H1 (cell line): ENCODE measurements around the gene TP53BP1. TPM values are rescaled to one million over a fixed set of nuclear protein-coding genes. Genes with fewer than 3 reads are reported as not detected.

ENCODE experiments used
- CTCF ChIA-PET: fragments of 300-600 bp; sonication (Branson Sonifier 250); formaldehyde crosslinking; loops from one replicate; lab custom pipeline; 2021; ENCODE audit not compliant: partially characterized antibody; lab: Charles Lee
- POLR2A ChIA-PET: fragments of 300-600 bp; sonication (Branson Sonifier 250); formaldehyde crosslinking; loops from one replicate; lab custom pipeline; 2021; ENCODE audit warnings: inconsistent platforms; ENCODE audit not compliant: partially characterized antibody; lab: Charles Lee
- DNase-seq, 2 experiments: peaks; one replicate each; pipeline versions ENCODE4 v3.0.0 to v3.0.0-alpha.2; 2010 to 2022; ENCODE audit warnings: low spot score in 2 of 2, low read depth in 1 of 2, mixed read lengths in 1 of 2
- FAIRE-seq: peaks from 2 replicates; lab custom pipeline; 2011; peaks lifted over from hg19 to GRCh38; lab: Jason Lieb, UNC
- H2AFZ ChIP-seq: 2 replicates; pipeline ENCODE4 v1.8.1; 2012; ENCODE audit warnings: low read length, inconsistent platforms
- H2AK5ac ChIP-seq: 2 replicates; pipeline ENCODE4 v1.6.1; 2013; ENCODE audit warnings: low read depth, low read length
- H2BK120ac ChIP-seq: replicated peaks from 2 replicates; pipeline ENCODE3; 2013; ENCODE audit warnings: low read depth, low read length, inconsistent platforms
- H2BK12ac ChIP-seq: 2 replicates; pipeline ENCODE4 v1.6.1; 2013; ENCODE audit warnings: low read depth, low read length
- H2BK15ac ChIP-seq: 2 replicates; pipeline ENCODE4 v1.6.1; 2013; ENCODE audit warnings: low read length
- H2BK20ac ChIP-seq: 2 replicates; pipeline ENCODE4 v1.6.1; 2013; ENCODE audit warnings: low read length
- H2BK5ac ChIP-seq: 2 replicates; pipeline ENCODE4 v1.6.1; 2013; ENCODE audit warnings: low read depth, low read length
- H3K14ac ChIP-seq: 2 replicates; pipeline ENCODE4 v1.6.1; 2013; ENCODE audit warnings: inconsistent platforms; ENCODE audit not compliant: insufficient read length
- H3K18ac ChIP-seq: 2 replicates; pipeline ENCODE4 v1.6.1; 2013; ENCODE audit warnings: low read length; ENCODE audit errors: extremely low read depth
- H3K23ac ChIP-seq: 2 replicates; pipeline ENCODE4 v1.6.1; 2013; ENCODE audit warnings: inconsistent platforms; ENCODE audit not compliant: insufficient read length
- H3K23me2 ChIP-seq: 2 replicates; pipeline ENCODE4 v1.6.1; 2013; ENCODE audit warnings: low read depth, low read length
- H3K27ac ChIP-seq: 2 replicates; pipeline ENCODE4 v1.6.1; 2011; ENCODE audit warnings: low read depth, low read length, inconsistent platforms
- H3K27me3 ChIP-seq, 4 experiments: replicated peaks in 1 of 4; 1 replicate in 1 of 4; 2 replicates in 3 of 4; pipeline versions ENCODE4 v1.6.1 to v1.8.1; 2011 to 2013; ENCODE audit warnings: low read length in 3 of 4, mild to moderate bottlenecking in 3 of 4, inconsistent platforms in 2 of 4, mixed read lengths in 2 of 4, moderate library complexity in 1 of 4; ENCODE audit not compliant: control insufficient read depth in 3 of 4, insufficient read depth in 3 of 4; ENCODE audit errors: extremely low read depth in 1 of 4
- H3K36me3 ChIP-seq, 4 experiments: 2 replicates each; pipeline versions ENCODE4 v1.6.1 to v1.8.1; 2011 to 2013; ENCODE audit warnings: mild to moderate bottlenecking in 4 of 4, low read length in 3 of 4, moderate library complexity in 2 of 4, control low read depth in 1 of 4, inconsistent platforms in 1 of 4; ENCODE audit not compliant: insufficient read depth in 4 of 4, control insufficient read depth in 2 of 4
- H3K4ac ChIP-seq: replicated peaks from 2 replicates; pipeline ENCODE3; 2013; ENCODE audit warnings: low read length, low read depth, mixed read lengths, inconsistent platforms; ENCODE audit not compliant: insufficient read length
- H3K4me1 ChIP-seq, 4 experiments: replicated peaks in 1 of 4; 1 replicate in 1 of 4; 2 replicates in 3 of 4; pipeline versions ENCODE4 v1.6.1 to v1.8.1; 2011 to 2013; ENCODE audit warnings: low read length in 3 of 4, inconsistent platforms in 2 of 4, mixed read lengths in 1 of 4; ENCODE audit not compliant: insufficient read depth in 4 of 4, control insufficient read depth in 3 of 4
- H3K4me2 ChIP-seq, 2 experiments: 2 replicates each; pipeline versions ENCODE4 v1.6.1 to v1.8.1; 2011 to 2013; ENCODE audit warnings: low read depth in 2 of 2, low read length in 2 of 2, control low read depth in 1 of 2, inconsistent platforms in 1 of 2, mild to moderate bottlenecking in 1 of 2; ENCODE audit not compliant: insufficient read depth in 1 of 2
- H3K4me3 ChIP-seq, 4 experiments: fragments of 200-600, 300-600 bp in 1 of 4; sonication (generic), shearing (Covaris generic), sonication (Bioruptor Twin) in 1 of 4; 2 replicates each; pipeline versions ENCODE4 v1.5.1 to v1.8.1; 2011 to 2016; ENCODE audit warnings: low read length in 4 of 4, low read depth in 3 of 4, control low read depth in 2 of 4, inconsistent platforms in 2 of 4, mild to moderate bottlenecking in 2 of 4, mixed read lengths in 1 of 4, moderate library complexity in 1 of 4; ENCODE audit not compliant: insufficient read depth in 2 of 4; ENCODE audit errors: extremely low read depth in 1 of 4
- H3K56ac ChIP-seq: replicated peaks from 2 replicates; pipeline ENCODE3; 2013; ENCODE audit warnings: low read depth, mild to moderate bottlenecking, mixed read lengths, low read length, inconsistent platforms; ENCODE audit not compliant: insufficient read length
- H3K79me1 ChIP-seq: 2 replicates; pipeline ENCODE4 v1.6.1; 2013; ENCODE audit warnings: low read depth, low read length, control low read depth
- H3K79me2 ChIP-seq, 2 experiments: 2 replicates each; pipeline versions ENCODE4 v1.6.1 to v1.8.1; 2012 to 2013; ENCODE audit warnings: low read length in 2 of 2, mild to moderate bottlenecking in 2 of 2, inconsistent platforms in 1 of 2; ENCODE audit not compliant: insufficient read depth in 2 of 2, control insufficient read depth in 1 of 2
- H3K9ac ChIP-seq, 4 experiments: replicated peaks in 1 of 4; 1 replicate in 1 of 4; 2 replicates in 3 of 4; pipeline versions ENCODE4 v1.6.1 to v1.8.1; 2011 to 2013; ENCODE audit warnings: low read depth in 3 of 4, low read length in 3 of 4, control low read depth in 2 of 4, mild to moderate bottlenecking in 2 of 4, moderate library complexity in 2 of 4, inconsistent platforms in 1 of 4; ENCODE audit errors: extremely low read depth in 1 of 4
- H3K9me3 ChIP-seq, 2 experiments: 2 replicates each; pipeline versions ENCODE4 v1.6.1 to v1.8.1; 2012 to 2013; ENCODE audit warnings: mild to moderate bottlenecking in 2 of 2, moderate library complexity in 2 of 2, control low read depth in 1 of 2, inconsistent platforms in 1 of 2, low read depth in 1 of 2, low read length in 1 of 2, mixed read lengths in 1 of 2; ENCODE audit not compliant: insufficient read depth in 2 of 2
- H4K20me1 ChIP-seq, 2 experiments: replicated peaks in 1 of 2; 2 replicates each; pipeline versions ENCODE3 to v1.8.1; 2011 to 2013; ENCODE audit warnings: inconsistent platforms in 2 of 2, low read length in 2 of 2, mild to moderate bottlenecking in 1 of 2; ENCODE audit not compliant: insufficient read depth in 2 of 2, control insufficient read depth in 1 of 2
- H4K5ac ChIP-seq: 2 replicates; pipeline ENCODE4 v1.6.1; 2013; ENCODE audit warnings: low read length, low read depth, mixed read lengths, inconsistent platforms; ENCODE audit not compliant: insufficient read length
- H4K8ac ChIP-seq: 2 replicates; pipeline ENCODE4 v1.8.0; 2013; ENCODE audit warnings: mild to moderate bottlenecking, moderate library complexity, low read length, inconsistent platforms; ENCODE audit not compliant: insufficient read depth; ENCODE audit errors: extremely low read depth
- H4K91ac ChIP-seq: replicated peaks from 2 replicates; pipeline ENCODE3; 2013; ENCODE audit warnings: low read length, mixed read lengths, inconsistent platforms; ENCODE audit not compliant: insufficient read length
- CBX5 ChIP-seq: fragments of 300-800, 300-1000 bp; sonication (generic); IDR thresholded peaks from 2 replicates; pipeline ENCODE4 v1.7.1; 2016; ENCODE audit warnings: antibody characterized with exemption, low read length, low read depth
- CHD1 ChIP-seq: IDR thresholded peaks from 2 replicates; pipeline ENCODE4 v1.6.1; 2012; ENCODE audit warnings: low read depth, low read length, improper control_type of control experiment
- CTBP2 ChIP-seq: IDR thresholded peaks from 2 replicates; pipeline ENCODE4 v1.7.0; 2011; ENCODE audit warnings: borderline replicate concordance, mild to moderate bottlenecking, moderate library complexity, mixed read lengths, low read length; ENCODE audit not compliant: insufficient read depth, insufficient read length
- HDAC6 ChIP-seq: IDR thresholded peaks from one replicate; pipeline ENCODE4 v1.7.1; 2012; ENCODE audit warnings: low read depth, mild to moderate bottlenecking, inconsistent platforms, low read length, moderate library complexity
- KDM4A ChIP-seq: IDR thresholded peaks from one replicate; pipeline ENCODE4 v1.7.1; 2012; ENCODE audit warnings: low read depth, mild to moderate bottlenecking, moderate library complexity, low read length, inconsistent platforms; ENCODE audit not compliant: severe bottlenecking
- MAX ChIP-seq: IDR thresholded peaks from 2 replicates; pipeline ENCODE4 v1.6.1; 2012; ENCODE audit warnings: inconsistent platforms
- NRF1 ChIP-seq: IDR thresholded peaks from 2 replicates; pipeline ENCODE4 v1.6.1; 2011; ENCODE audit warnings: mild to moderate bottlenecking, low read depth, low read length, improper control_type of control experiment
- POU5F1 ChIP-seq: IDR thresholded peaks from 2 replicates; pipeline ENCODE4 v1.6.1; 2011; ENCODE audit warnings: low read depth, mild to moderate bottlenecking, low read length, moderate library complexity
- RAD21 ChIP-seq, 2 experiments: IDR thresholded peaks in 1 of 2; conservative IDR thresholded peaks in 1 of 2; 2 replicates each; pipeline ENCODE4 v1.6.1; 2011; ENCODE audit warnings: low read depth in 2 of 2, low read length in 2 of 2, improper control_type of control experiment in 1 of 2, inconsistent platforms in 1 of 2, mild to moderate bottlenecking in 1 of 2, moderate library complexity in 1 of 2
- RFX5 ChIP-seq: IDR thresholded peaks from 2 replicates; pipeline ENCODE4 v1.6.1; 2011; ENCODE audit warnings: low read depth, low read length, improper control_type of control experiment, borderline replicate concordance
- SAP30 ChIP-seq: fragments of 300-600 bp; sonication (generic); IDR thresholded peaks from 2 replicates; pipeline ENCODE4 v1.7.1; 2012; ENCODE audit warnings: low read length, moderate library complexity, mild to moderate bottlenecking, inconsistent platforms; ENCODE audit not compliant: insufficient read depth, insufficient replicate concordance
- SP1 ChIP-seq: IDR thresholded peaks from 2 replicates; pipeline ENCODE4 v1.6.1; 2011; ENCODE audit warnings: low read depth, low read length
- WGBS, 2 experiments: shearing (Covaris generic) in 1 of 2; methylation state at CpG; one replicate each; pipeline versions ENCODE4 v1.1.6 to v1.1.7; 2013 to 2015; ENCODE audit warnings: low lambda C conversion rate in 2 of 2, mixed read lengths in 2 of 2, inconsistent platforms in 1 of 2, low coverage in 1 of 2, missing lambda C conversion rate in 1 of 2; ENCODE audit not compliant: insufficient replicate concordance in 2 of 2, insufficient coverage in 1 of 2, insufficient read length in 1 of 2; ENCODE audit errors: extremely low coverage in 1 of 2, missing lambda C conversion rate in 1 of 2; 5-methylcytosine and 5-hydroxymethylcytosine counted together
- polyA plus RNA-seq, 7 experiments: library from polyadenylated mRNA; depleted of rRNA in 3 of 7; stranded (reverse) in 5 of 7; unstranded in 2 of 7; fragments of >200 nt in 5 of 7; fragments of 200-250 nt in 2 of 7; gene quantifications; 1 replicate in 5 of 7; 2 replicates in 1 of 7; 4 replicates in 1 of 7; pipeline versions ENCODE4 v1.2.1 to v1.2.3, GENCODE V29; 2011 to 2013; ENCODE audit warnings: missing spikeins in 2 of 7, mixed read lengths in 2 of 7
- total RNA-seq: library from RNA; stranded (reverse); fragmentation: NEBNext Ultra II Directional; extraction: Animal tissue kit (Norgen Biotek cat#: 25700); gene quantifications from 2 replicates; pipeline ENCODE4 v1.2.1, GENCODE V29; 2021

The TP53BP1 gene
- total and polyA plus RNA-seq, 2 of the 8 experiments (the other 6 are each of a cell fraction or from before 2014, with no cell fraction given) = 34.1 to 63.6 TPM

- H3K14ac ChIP-seq = no peak overlapping the region
- ChIA-PET POLR2A (no interaction called here), CTCF (no interaction called here)
- no peak overlapping the region for H4K5ac ChIP-seq
- H3K9me3 ChIP-seq = no peaks in the 10 kb centered on the region
- WGBS, 2 experiments = 90% methylated on average over 1 of the region's 1 CpG; no CpG with 5 or more reads in 1 of the 2 experiments
- H3K27me3 ChIP-seq = no peaks in the 10 kb centered on the region
- H4K8ac ChIP-seq = no peak overlapping the region
- H3K4ac ChIP-seq = no peak overlapping the region
- H2BK15ac ChIP-seq = no peak overlapping the region
- no peaks in the 10 kb centered on the region for H3K23me2 ChIP-seq
- no peak overlapping the region for H3K4me2 ChIP-seq
- H3K79me1 ChIP-seq = no peaks in the 10 kb centered on the region
- H2BK5ac ChIP-seq = no peak overlapping the region
- H3K36me3 ChIP-seq = peaks cover 12 to 63% (median 34%) of the 10 kb centered on the region in 4 experiments; a peak in 7 of 8 replicates
- H2BK120ac ChIP-seq = no peak overlapping the region
- H3K4me1 ChIP-seq = no peaks in the 10 kb centered on the region
- H3K27ac ChIP-seq = no peak overlapping the region
- H3K23ac ChIP-seq = no peak overlapping the region
- H3K79me2 ChIP-seq = no peaks in the 10 kb centered on the region; a peak in 1 of 4 replicates
- H2AFZ ChIP-seq = no peak overlapping the region
- no peak overlapping the region for H4K91ac ChIP-seq
- no peak overlapping the region for H3K56ac ChIP-seq
- DNase-seq (no peak), FAIRE-seq (no peak)
- no peak overlapping the region for H2AK5ac ChIP-seq
- no peak overlapping the region for H3K4me3 ChIP-seq
- peaks cover 2 to 5% of the 10 kb centered on the region in 2 experiments for H4K20me1 ChIP-seq
- no peak overlapping the region for H2BK20ac ChIP-seq
- no peak overlapping the region for H2BK12ac ChIP-seq
- H3K18ac ChIP-seq = no peak overlapping the region
- no peak for TF ChIP-seq RFX5
- no peak for TF ChIP-seq CHD1
- TF ChIP-seq HDAC6 = no peak
- TF ChIP-seq RAD21 (IDR thresholded peaks at IDR 0.05 in 1 of 2, conservative IDR thresholded peaks at IDR 0.05 in 1 of 2; ENCODE audit: low read depth in 2 of 2, low read length in 2 of 2) = no peak
- no peak for TF ChIP-seq CBX5
- no peak for TF ChIP-seq MAX
- TF ChIP-seq KDM4A = no peak
- no peak for TF ChIP-seq CTBP2
- TF ChIP-seq POU5F1 = no peak
- TF ChIP-seq NRF1 = no peak
- TF ChIP-seq SAP30 = no peak
- no peak for TF ChIP-seq SP1
- H3K9ac ChIP-seq = no peak overlapping the region
Observed at GRCh38 chr15:43463507-43463906, 29.4 kb downstream of the TP53BP1 start.
